Tibial nerve (tissue), 4 donors: ENCODE data around the gene TMEM151B.

ENCODE experiments used
- CTCF ChIP-seq, 5 experiments: fragments of 200-600 bp in 3 of 5; fragments of 450-650 bp in 2 of 5; sonication (generic) in 3 of 5; IDR thresholded peaks; one replicate each; pipeline ENCODE4 v1.5.1; 2016 to 2019; ENCODE audit warnings: antibody characterized with exemption in 5 of 5, mild to moderate bottlenecking in 3 of 5, moderate library complexity in 2 of 5
- EP300 ChIP-seq, 2 donors: sonication (generic); formaldehyde crosslinking; IDR thresholded peaks; one replicate each; pipeline ENCODE4 v1.6.1; 2017; ENCODE audit warnings: antibody characterized with exemption in 2 of 2, mild to moderate bottlenecking in 1 of 2
- POLR2A ChIP-seq, 2 donors: fragments of 450-650 bp; IDR thresholded peaks; one replicate each; pipeline ENCODE4 v1.6.1; 2017; ENCODE audit warnings: antibody characterized with exemption in 2 of 2, mild to moderate bottlenecking in 2 of 2, moderate library complexity in 2 of 2

DNA sequence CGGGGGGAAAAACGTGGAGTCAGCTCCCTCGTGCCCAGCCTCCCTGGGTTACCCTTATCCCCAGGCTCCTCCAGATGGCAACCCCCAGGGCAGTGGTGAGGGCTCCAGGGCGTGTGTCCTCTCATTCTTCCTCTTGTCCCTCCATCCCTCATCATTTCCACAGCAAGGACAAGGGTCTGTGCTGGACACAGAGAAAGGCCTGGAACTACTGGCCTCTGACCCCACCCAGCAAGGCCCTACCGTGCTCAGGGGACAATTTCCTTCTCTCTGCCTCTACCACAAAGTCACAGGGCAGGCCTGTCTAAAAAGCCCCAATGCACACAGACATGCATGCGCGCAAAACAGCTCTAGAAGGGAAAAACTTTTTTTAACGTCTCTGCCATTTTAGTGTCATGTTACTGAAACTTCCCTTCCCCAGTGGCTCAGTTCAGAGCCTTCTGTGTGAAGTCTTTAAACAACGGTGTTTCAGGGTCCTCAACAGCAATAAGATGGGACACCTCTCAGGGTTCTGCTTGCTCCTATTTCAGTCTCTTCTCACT lies 11.9 kb upstream of the TMEM151B start:
- TF ChIP-seq CTCF (IDR thresholded peaks at IDR 0.05) (no peak), POLR2A (IDR thresholded peaks at IDR 0.05) (no peak), EP300 (IDR thresholded peaks at IDR 0.05) (no peak)
